Esophagus squamous epithelium (tissue), 5 donors: ENCODE measurements around the gene TPM4. TPM values are rescaled to one million over a fixed set of nuclear protein-coding genes. Genes with fewer than 3 reads are reported as not detected.
"Not testable (repeated sequence)": the region's sequence is repeated elsewhere in the genome, so short reads cannot be mapped to it uniquely, and the experiment has no call there.

ENCODE experiments used
- DNase-seq: peaks from one replicate; lab custom pipeline; 2025; lab: John Stamatoyannopoulos, UW
- H3K27ac ChIP-seq, 4 donors: fragments of 200-600 bp; sonication (generic); one replicate each; pipeline ENCODE4 v1.5.1; 2016 to 2019; ENCODE audit warnings: mild to moderate bottlenecking in 1 of 4
- H3K27me3 ChIP-seq, 4 donors: fragments of 200-600 bp; sonication (generic); 1 replicate in 3 of 4; 2 replicates in 1 of 4; pipeline versions ENCODE4 v1.5.1 to v1.6.0; 2017 to 2021; ENCODE audit warnings: antibody characterized with exemption in 1 of 4
- H3K36me3 ChIP-seq, 3 donors: fragments of 200-600 bp; sonication (generic); one replicate each; pipeline ENCODE4 v1.5.1; 2016 to 2019
- H3K4me1 ChIP-seq, 3 donors: fragments of 200-600 bp; sonication (generic); one replicate each; pipeline ENCODE4 v1.5.1; 2017 to 2019
- H3K4me3 ChIP-seq, 4 donors: fragments of 200-600 bp; sonication (generic); 1 replicate in 3 of 4; 2 replicates in 1 of 4; pipeline ENCODE4 v1.5.1; 2016 to 2019; ENCODE audit warnings: mild to moderate bottlenecking in 2 of 4, moderate library complexity in 1 of 4
- H3K9me3 ChIP-seq, 3 donors: fragments of 200-600 bp; sonication (generic); one replicate each; pipeline ENCODE4 v1.5.1; 2016 to 2019
- POLR2A ChIP-seq, 4 donors: fragments of 450-650 bp; IDR thresholded peaks; one replicate each; pipeline ENCODE4 v1.6.1; 2017; ENCODE audit warnings: antibody characterized with exemption in 4 of 4, mild to moderate bottlenecking in 4 of 4, moderate library complexity in 3 of 4
- WGBS, 2 donors: methylation state at CpG; one replicate each; pipeline ENCODE4 v1.1.5; 2018; 5-methylcytosine and 5-hydroxymethylcytosine counted together
- intact Hi-C: fragments of 100-400 bp; cut with DNase I; formaldehyde crosslinking; loops from one replicate; pipeline ENCODE4 v1.15.0; 2022
- total RNA-seq, 4 donors: library from RNA; depleted of rRNA; stranded (reverse); fragments of >200 nt; gene quantifications; one replicate each; pipeline ENCODE4 v1.1.0, GENCODE V29; 2016
- TF ChIP-seq, protein P1 (sequence below), 6 experiments: fragments of 450-650 bp in 4 of 6; fragments of 200-600 bp in 2 of 6; sonication (generic) in 2 of 6; IDR thresholded peaks; one replicate each; pipeline ENCODE4 v1.5.1; 2016 to 2019; ENCODE audit warnings: antibody characterized with exemption in 6 of 6, mild to moderate bottlenecking in 4 of 6, moderate library complexity in 4 of 6
- donor health status: DM: yes; HTN: yes; CAD: no.

The TPM4 gene
- total RNA-seq, 4 donors from 2014 or later: 307 to 577 (median 369) TPM

DNA sequence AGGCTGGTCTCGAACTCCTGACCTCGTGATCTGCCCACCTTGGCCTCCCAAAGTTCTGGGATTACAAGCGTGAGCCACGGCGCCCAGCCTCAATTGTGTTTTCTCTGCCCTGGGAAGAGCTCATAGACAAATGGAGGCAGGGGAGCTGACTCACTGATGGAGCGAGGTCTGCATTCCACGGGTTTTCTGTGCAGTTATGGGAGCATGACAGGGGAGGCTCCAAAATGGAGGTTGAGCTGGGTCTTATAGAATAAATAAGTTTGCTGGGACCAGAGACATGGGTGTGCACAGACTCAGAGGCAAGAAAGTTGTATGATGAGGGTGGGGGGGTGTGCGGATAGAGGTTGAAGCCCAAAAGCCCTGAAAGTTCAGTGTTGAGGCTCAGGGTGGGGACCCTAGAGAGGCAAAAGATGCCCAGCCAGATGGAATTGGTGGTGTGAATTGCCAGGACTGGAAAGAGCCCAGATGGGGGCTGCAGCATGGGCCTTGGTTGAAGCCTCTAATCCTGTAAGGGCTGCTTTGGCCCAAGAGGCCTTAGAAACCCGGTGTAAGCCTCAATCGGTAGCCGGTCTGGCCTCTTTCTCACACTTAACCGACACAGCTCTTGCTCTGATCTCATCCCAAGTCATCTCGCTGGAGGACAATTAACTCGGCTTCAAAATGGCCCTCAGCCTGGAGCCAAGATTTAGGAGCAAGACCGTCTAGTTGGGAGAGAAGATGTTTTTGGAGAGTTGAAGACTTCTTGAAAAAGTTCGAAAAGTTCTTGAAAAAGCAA lies 1.9 kb downstream of the TPM4 start:
- intact Hi-C loops: no loop called here

DNA sequence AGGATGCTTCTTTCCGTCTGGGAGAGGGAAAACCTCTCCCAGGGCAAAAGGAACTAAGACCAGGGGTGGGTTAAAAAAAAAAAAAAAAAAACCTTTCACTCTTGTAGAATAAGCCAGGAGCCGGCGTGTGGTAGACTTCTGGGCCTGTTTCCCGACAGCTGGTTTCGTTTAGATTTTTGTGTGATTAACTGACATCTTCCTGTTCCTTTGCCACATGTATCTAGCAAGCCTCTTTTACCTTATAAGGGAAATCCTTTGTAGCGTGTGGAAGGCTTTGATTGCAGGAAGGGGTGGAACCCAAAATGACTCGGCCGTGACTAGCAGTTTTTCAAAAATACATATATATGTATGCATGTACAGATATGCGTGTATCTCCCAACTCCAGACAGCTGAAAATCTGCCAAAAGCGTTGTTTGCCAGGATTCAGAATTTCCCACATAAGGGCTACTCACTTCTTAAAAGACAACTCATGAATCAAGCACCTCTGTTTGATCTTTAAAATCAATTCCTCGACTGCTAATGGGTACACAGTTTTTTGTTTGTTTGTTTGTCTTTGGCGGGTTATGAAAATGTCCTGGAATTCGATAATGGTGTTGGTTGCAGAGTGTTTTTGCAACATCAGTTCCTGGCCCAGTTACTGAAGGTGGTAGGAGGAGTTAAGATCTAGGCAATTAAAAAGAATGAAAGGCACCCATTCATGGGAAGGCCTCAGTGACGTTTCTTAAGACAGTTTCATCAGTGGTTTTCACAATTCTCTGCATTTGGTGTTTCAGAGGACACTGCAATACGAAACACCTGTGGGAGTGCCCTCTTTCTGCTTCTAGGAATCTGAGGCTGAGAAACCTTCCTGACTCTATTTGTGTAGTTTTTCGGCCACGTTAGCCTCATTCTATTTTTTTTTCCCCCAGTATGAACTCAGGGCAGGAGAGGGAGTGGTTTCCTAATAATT lies 2.7 kb downstream of the TPM4 start:
- peaks cover 17 to 46% (median 25%) of the 10 kb centered on the region in 3 donors for H3K36me3 ChIP-seq
- 1 to 2% methylated on average over 17 of the region's 17 CpGs for WGBS, 2 donors
- no peaks in the 10 kb centered on the region for H3K9me3 ChIP-seq
- DNase-seq: no peak
- no peaks in the 10 kb centered on the region for H3K27me3 ChIP-seq
- peak overlapping the region; percentile 91 to 100 (median 99) for H3K27ac ChIP-seq
- peak overlapping the region; percentile 59 to 91 (median 86) for H3K4me3 ChIP-seq
- TF ChIP-seq POLR2A (IDR thresholded peaks at IDR 0.05): peak in 1 of 4 donors; percentile 64
- TF ChIP-seq, protein P1, sequence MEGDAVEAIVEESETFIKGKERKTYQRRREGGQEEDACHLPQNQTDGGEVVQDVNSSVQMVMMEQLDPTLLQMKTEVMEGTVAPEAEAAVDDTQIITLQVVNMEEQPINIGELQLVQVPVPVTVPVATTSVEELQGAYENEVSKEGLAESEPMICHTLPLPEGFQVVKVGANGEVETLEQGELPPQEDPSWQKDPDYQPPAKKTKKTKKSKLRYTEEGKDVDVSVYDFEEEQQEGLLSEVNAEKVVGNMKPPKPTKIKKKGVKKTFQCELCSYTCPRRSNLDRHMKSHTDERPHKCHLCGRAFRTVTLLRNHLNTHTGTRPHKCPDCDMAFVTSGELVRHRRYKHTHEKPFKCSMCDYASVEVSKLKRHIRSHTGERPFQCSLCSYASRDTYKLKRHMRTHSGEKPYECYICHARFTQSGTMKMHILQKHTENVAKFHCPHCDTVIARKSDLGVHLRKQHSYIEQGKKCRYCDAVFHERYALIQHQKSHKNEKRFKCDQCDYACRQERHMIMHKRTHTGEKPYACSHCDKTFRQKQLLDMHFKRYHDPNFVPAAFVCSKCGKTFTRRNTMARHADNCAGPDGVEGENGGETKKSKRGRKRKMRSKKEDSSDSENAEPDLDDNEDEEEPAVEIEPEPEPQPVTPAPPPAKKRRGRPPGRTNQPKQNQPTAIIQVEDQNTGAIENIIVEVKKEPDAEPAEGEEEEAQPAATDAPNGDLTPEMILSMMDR (IDR thresholded peaks at IDR 0.05): no peak
- peaks cover 38 to 98% (median 43%) of the 10 kb centered on the region in 3 donors for H3K4me1 ChIP-seq
- intact Hi-C loops: no loop called here

More for the DNA sequence above, 1.9 kb downstream of the TPM4 start:
- WGBS, 2 donors: 8% methylated on average over 11 to 12 of the region's 16 CpGs
- no peaks in the 10 kb centered on the region for H3K9me3 ChIP-seq
- H3K36me3 ChIP-seq: peaks cover 17 to 46% (median 17%) of the 10 kb centered on the region in 3 donors
- H3K4me3 ChIP-seq: peak overlapping the region; percentile 59 to 91 (median 86)
- no peak for TF ChIP-seq POLR2A (IDR thresholded peaks at IDR 0.05)
- TF ChIP-seq, protein P1 (IDR thresholded peaks at IDR 0.05): no peak
- H3K4me1 ChIP-seq: peaks cover 36 to 97% (median 39%) of the 10 kb centered on the region in 3 donors
- peak overlapping the region; percentile 91 to 100 (median 99) for H3K27ac ChIP-seq
- H3K27me3 ChIP-seq: no peaks in the 10 kb centered on the region
- no peak for DNase-seq

DNA sequence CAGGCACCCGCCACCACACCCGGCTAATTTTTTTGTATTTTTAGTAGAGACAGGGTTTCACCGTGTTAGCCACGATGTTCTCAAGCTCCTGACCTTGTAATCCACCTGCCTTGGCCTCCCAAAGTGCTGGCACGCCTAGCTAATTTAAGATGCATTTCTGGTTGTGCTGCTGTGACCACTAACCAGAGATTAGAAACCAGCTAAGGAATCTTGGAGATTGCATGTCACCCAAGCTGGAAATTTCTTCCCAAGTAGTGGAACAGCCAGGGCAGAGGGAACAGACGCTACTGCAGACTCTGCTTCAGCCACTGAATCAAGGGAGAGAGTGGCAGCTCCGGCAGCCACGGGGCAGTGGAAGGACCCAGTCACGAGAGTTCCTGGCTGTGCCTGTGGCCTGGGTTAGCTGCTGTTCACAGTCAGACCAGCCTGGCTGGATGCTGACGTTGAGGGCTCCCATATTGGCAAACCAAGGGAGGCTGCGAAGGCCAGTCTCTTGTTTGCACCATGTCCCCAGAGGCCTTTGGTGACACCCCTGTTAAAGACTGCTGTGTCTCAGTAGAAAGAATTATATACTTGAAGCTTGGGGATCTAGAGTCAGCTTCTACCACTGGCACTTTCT lies 7.9 kb downstream of the TPM4 start:
- DNase-seq: no peak
- H3K4me3 ChIP-seq: no peak overlapping the region
- TF ChIP-seq, protein P1 (IDR thresholded peaks at IDR 0.05): no peak
- no peak for TF ChIP-seq POLR2A (IDR thresholded peaks at IDR 0.05)
- peak overlapping the region in 3 of 4 donors; percentile 33 to 99 (median 99) for H3K27ac ChIP-seq
- no peaks in the 10 kb centered on the region for H3K27me3 ChIP-seq
- H3K9me3 ChIP-seq: no peaks in the 10 kb centered on the region
- H3K36me3 ChIP-seq: peaks cover 61 to 91% (median 66%) of the 10 kb centered on the region in 3 donors
- peaks cover 40 to 99% (median 52%) of the 10 kb centered on the region in 3 donors for H3K4me1 ChIP-seq
- WGBS, 2 donors: 71 to 99% methylated on average over 8 to 9 of the region's 11 CpGs
- intact Hi-C loops: no loop called here

DNA sequence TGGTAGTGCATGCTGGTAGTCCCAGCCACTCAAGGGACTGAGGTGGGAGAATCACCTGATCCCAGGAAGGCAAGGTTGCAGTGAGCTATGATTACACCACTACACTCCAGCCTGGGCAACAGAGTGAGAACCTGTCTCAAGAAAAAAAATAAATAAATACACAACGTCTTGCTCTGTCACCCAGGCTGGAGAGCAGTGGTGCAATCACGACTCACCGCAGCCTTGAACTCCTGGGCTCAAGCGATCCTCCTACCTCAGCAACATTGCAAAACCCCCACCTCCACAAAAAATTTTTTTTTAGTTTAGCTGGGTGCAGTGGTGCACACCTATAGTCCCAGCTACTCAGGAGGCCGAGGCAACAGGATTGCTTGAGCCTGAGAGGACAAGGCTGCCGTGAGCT lies 8.8 kb downstream of the TPM4 start:
- H3K9me3 ChIP-seq: no peaks in the 10 kb centered on the region
- no peak for DNase-seq
- intact Hi-C loops: no loop called here
- H3K36me3 ChIP-seq: peaks cover 69 to 100% (median 74%) of the 10 kb centered on the region in 3 donors
- no peaks in the 10 kb centered on the region for H3K27me3 ChIP-seq
- no peak for TF ChIP-seq POLR2A (IDR thresholded peaks at IDR 0.05)
- TF ChIP-seq, protein P1 (IDR thresholded peaks at IDR 0.05): no peak
- 56 to 59% methylated on average over 6 of the region's 6 CpGs for WGBS, 2 donors
- no peak overlapping the region for H3K4me3 ChIP-seq
- peak overlapping the region in 3 of 4 donors; percentile 33 to 99 (median 75) for H3K27ac ChIP-seq
- peaks cover 31 to 89% (median 44%) of the 10 kb centered on the region in 3 donors for H3K4me1 ChIP-seq

DNA sequence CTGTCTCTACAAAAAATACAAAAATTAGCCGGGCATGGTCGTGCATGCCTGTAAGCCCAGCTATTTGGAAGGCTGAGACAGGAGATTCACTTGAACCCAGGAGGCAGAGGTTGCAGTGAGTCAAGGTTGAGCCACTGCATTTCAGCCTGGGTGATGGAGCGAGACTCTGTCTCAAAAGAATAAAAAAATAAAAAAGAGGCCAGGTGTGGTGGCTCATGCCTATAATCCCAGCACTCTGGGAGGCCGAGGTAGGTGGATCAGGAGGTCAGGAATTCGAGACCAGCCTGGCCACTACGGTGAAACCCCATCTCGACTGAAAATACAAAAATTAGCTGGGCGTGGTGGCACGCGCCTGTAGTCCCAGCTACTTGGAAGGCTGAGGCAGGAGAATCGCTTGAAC lies 11.1 kb downstream of the TPM4 start:
- peaks cover 76 to 100% (median 87%) of the 10 kb centered on the region in 3 donors for H3K36me3 ChIP-seq
- peaks cover 22 to 66% (median 27%) of the 10 kb centered on the region in 3 donors for H3K4me1 ChIP-seq
- DNase-seq, H3K27me3 ChIP-seq, H3K9me3 ChIP-seq, intact Hi-C loops, H3K4me3 ChIP-seq: not testable (repeated sequence)
- WGBS, 2 donors: 69 to 79% methylated on average over 11 of the region's 11 CpGs
- H3K27ac ChIP-seq: peak overlapping the region; percentile 28 to 78 (median 68)
